Naive thymus-derived CD4-positive, alpha-beta T cell (primary cell): ENCODE data around the gene CHPF. TPM values are rescaled to one million over a fixed set of nuclear protein-coding genes. Genes with fewer than 3 reads are reported as not detected.

Source experiments
- microRNA-seq: library from miRNA; unstranded; fragments of <30 nt; microRNA quantifications from one replicate; pipeline ENCODE4 v1.2.0, GENCODE V29; 2022; ENCODE audit warnings: borderline microRNAs expressed
- polyA plus RNA-seq, 2 donors: library from polyadenylated mRNA; unstranded; fragments of 300-500 nt; fragmentation: Illumina TruSeq; gene quantifications; one replicate each; pipeline ENCODE4 v1.2.3, GENCODE V29; 2021
- total RNA-seq, 6 experiments: library from RNA in 5 of 6; stranded (reverse) in 5 of 6; gene quantifications; 1 replicate in 5 of 6; 2 replicates in 1 of 6; pipeline ENCODE4 v1.2.3 and lab custom pipeline; 2021 to 2026

Gene CHPF
- total and polyA plus RNA-seq, 7 experiments from 2014 or later, result 4.1 to 15.3 (median 5.7) TPM

Small RNAs within 50 kb of the gene (microRNA-seq; reads per million reads assigned to microRNA genes)
- not detected for gene MIR3132

Other genes starting within 250 kb of the CHPF start
- under 1 TPM in 1 of 5 experiments, not detected in 4; 0.48 TPM for gene PTPRN, start 234.4 kb downstream of the CHPF start, total RNA-seq
- gene PTPRN, start 234.4 kb downstream of the CHPF start, polyA plus RNA-seq, result not detected
- gene RESP18, start 211.1 kb downstream of the CHPF start, total RNA-seq, result not detected
- gene RESP18, start 211.1 kb downstream of the CHPF start, polyA plus RNA-seq, result not detected
- gene DNPEP, start 155.9 kb downstream of the CHPF start, total RNA-seq, result 100 to 1,000 TPM in 1 of 5 experiments, 10 to 100 TPM in 4; 72.3 to 115 (median 73.9) TPM
- 10 to 100 TPM; 57.5 to 61.2 TPM for gene DNPEP, start 155.9 kb downstream of the CHPF start, polyA plus RNA-seq
- 1 to 10 TPM in 1 of 5 experiments, not detected in 4; 1.5 TPM for gene DES, start 125.4 kb downstream of the CHPF start, total RNA-seq
- not detected for gene DES, start 125.4 kb downstream of the CHPF start, polyA plus RNA-seq
- 10 to 100 TPM in 4 of 5 experiments, under 1 TPM in 1; 0.41 to 23.2 (median 15.0) TPM for gene SPEG, start 109.0 kb downstream of the CHPF start, total RNA-seq
- gene SPEG, start 109.0 kb downstream of the CHPF start, polyA plus RNA-seq, result under 1 TPM; 0.26 to 0.76 TPM
- 10 to 100 TPM; 22.4 to 58.3 (median 37.2) TPM for gene GMPPA, start 44.9 kb downstream of the CHPF start, total RNA-seq
- gene GMPPA, start 44.9 kb downstream of the CHPF start, polyA plus RNA-seq, result 10 to 100 TPM; 11.8 to 23.8 TPM
- under 1 TPM in 4 of 5 experiments, not detected in 1; 0.12 to 0.49 (median 0.17) TPM for gene ASIC4, start 29.3 kb downstream of the CHPF start, total RNA-seq
- gene ASIC4, start 29.3 kb downstream of the CHPF start, polyA plus RNA-seq, result not detected
- gene TMEM198, start 219 bp upstream of the CHPF start, total RNA-seq, result under 1 TPM in 4 of 5 experiments, not detected in 1; 0.45 to 0.69 (median 0.50) TPM
- gene TMEM198, start 219 bp upstream of the CHPF start, polyA plus RNA-seq, result not detected
- gene OBSL1, start 27.7 kb upstream of the CHPF start, total RNA-seq, result 1 to 10 TPM in 2 of 5 experiments, under 1 TPM in 1, not detected in 2; 0.19 to 7.1 (median 4.0) TPM
- gene OBSL1, start 27.7 kb upstream of the CHPF start, polyA plus RNA-seq, result not detected
- gene INHA, start 28.5 kb upstream of the CHPF start, total RNA-seq, result under 1 TPM in 1 of 5 experiments, not detected in 4; 0.21 TPM
- not detected for gene INHA, start 28.5 kb upstream of the CHPF start, polyA plus RNA-seq
- 10 to 100 TPM; 33.6 to 46.4 (median 42.6) TPM for gene STK11IP, start 54.0 kb upstream of the CHPF start, total RNA-seq
- gene STK11IP, start 54.0 kb upstream of the CHPF start, polyA plus RNA-seq, result 10 to 100 TPM in 1 of 2 donors, 1 to 10 TPM in 1; 6.8 to 13.0 TPM
- 1 to 10 TPM in 1 of 5 experiments, under 1 TPM in 2, not detected in 2; 0.19 to 3.4 (median 0.34) TPM for gene SLC4A3, start 83.8 kb upstream of the CHPF start, total RNA-seq
- gene SLC4A3, start 83.8 kb upstream of the CHPF start, polyA plus RNA-seq, result not detected